HG02840 (cell line): ENCODE results near the gene STK24.

Experiments used
- ATAC-seq: cut with Tn5 transposase; IDR thresholded peaks from one replicate; pipeline ENCODE4 v1.9.1; 2021; ENCODE audit warnings: mild to moderate bottlenecking, moderate library complexity, moderate number of reproducible peaks; ENCODE audit not compliant: unreplicated experiment, low FRiP score

STK24 gene

DNA sequence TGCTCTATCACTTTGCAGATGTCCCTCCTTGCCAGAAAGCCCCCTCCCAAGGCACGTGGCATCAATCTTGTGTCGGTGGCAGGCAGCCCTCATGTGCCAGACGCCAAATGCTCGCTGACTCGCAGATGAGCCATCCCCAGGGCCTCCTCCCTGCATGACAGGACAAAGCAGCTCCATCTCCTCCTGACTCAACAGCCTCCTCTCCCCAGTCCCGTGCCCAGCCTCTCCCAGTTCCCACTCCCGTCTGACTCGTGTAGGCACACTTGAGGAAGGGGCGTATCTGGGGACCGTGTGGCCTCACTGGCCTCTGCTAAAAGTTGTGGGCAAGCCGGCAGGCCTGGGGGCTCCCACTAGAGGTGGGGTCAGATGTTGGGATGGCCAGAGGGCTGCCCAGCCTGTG, 133.6 kb downstream of the STK24 start:
- no peak for ATAC-seq

DNA sequence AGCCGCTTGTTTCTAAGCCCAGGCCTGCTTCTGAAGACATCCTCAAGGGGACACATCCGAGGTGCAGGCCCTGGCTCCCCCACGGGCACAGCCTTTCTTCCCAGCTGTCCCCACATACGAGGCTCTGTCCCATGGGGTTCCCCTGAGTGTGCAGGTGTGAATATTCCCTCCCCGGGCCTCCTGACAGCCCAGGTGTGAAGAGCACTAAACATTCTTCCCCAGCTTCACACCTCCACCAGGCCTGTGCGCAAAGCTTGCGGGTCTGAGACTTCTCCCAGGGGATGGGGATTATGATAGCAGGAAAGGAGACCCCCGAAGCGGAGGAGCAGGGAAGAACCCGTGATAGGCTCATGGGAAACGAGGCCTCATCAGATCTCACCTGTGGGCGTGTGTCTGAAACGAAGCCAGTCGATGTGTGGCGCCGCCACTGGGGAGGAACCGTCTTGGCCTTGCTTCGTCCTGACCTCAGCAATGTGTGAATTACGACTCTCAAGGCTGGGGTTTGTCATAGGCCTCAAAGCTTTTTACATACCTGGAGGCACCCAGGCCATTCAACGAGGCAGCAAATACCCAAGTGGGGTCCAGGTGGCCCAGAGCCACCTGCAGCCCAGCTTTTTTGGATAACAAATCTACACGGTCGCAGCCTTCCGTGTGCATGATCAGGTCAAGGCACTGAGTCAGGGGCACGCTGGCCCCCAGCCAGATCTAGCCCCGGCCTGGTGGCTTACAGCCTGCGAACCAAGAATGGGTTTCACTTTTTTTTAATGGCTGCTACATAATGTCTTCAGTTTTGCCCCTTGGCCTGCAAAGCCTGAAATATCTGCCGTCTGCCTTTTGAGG, 134.3 kb downstream of the STK24 start:
- ATAC-seq: no peak

DNA sequence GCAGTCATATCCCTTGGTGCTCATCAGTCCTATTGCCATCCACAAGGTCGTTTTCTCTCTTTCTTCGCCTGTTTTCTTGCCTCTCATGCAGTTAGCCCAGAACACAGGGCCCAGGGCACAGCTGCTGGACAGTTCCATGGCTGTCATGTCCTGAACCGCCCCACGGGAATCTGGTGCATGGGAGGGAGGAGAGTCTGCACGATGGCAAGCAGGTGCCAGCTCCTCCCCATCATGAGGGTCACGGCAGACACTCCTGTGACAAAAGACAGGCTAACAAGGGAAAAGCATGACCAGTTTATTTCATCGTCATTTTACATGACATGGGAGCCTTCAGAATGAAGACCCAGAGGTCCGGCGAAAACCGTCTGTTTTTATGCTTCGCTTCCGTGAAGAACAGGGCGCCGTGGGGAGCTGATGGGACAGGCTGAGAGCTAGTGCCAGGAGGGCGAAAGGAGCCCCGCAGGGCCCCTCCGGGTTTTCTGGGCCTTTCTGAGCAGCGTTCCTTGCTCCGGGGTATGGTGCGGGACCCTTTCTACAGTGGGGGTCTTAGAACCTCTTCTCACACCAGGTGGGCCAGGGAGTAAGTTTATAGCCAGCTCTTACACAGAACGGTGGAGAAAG, 135.7 kb downstream of the STK24 start:
- ATAC-seq: no peak

DNA sequence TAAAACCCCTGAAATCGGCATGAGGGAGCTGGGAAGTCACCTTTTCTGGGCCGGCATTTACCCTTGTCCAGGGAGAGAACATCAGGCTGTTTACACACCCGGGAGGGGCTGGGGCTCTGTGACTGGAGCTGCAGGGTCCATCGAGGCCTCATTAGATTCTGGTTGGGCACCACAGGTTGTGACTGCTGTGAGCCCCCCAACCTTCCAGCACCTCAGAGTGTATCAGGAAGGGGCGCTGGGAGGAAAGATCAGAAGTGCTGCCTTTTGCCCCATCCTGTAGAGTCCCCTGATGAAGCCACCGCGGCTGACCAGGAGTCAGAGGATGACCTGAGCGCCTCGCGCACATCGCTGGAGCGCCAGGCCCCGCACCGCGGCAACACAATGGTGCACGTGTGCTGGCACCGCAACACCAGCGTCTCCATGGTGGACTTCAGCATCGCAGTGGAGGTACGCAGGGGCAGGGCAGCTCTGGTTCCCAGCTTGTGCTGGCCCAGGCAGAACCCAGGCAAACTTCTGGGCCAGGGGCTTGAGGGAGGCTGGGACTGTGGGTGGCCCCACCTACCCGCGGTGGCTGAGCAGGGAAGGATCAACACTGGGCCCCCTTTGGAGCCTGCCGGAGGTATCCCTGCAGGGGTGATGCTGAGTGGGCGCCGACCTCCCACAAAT, 136.4 kb downstream of the STK24 start:
- no peak for ATAC-seq

DNA sequence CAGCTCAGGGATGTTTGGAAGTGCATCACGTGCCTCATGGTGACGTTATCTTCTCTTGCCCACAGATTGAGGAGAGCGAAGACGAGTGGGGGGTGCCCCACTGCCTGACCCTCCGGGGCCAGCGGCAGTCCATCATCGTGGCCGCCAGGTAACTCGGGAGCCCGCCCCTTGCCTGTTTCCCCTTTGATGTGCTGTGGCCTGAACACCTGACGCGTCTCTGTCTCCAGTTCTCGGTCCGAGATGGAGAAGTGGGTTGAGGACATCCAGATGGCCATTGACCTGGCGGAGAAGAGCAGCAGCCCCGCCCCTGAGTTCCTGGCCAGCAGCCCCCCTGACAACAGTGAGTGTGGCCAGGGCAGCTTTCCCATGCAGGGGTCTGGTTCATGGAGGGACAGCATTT, 137.0 kb downstream of the STK24 start:
- no peak for ATAC-seq

DNA sequence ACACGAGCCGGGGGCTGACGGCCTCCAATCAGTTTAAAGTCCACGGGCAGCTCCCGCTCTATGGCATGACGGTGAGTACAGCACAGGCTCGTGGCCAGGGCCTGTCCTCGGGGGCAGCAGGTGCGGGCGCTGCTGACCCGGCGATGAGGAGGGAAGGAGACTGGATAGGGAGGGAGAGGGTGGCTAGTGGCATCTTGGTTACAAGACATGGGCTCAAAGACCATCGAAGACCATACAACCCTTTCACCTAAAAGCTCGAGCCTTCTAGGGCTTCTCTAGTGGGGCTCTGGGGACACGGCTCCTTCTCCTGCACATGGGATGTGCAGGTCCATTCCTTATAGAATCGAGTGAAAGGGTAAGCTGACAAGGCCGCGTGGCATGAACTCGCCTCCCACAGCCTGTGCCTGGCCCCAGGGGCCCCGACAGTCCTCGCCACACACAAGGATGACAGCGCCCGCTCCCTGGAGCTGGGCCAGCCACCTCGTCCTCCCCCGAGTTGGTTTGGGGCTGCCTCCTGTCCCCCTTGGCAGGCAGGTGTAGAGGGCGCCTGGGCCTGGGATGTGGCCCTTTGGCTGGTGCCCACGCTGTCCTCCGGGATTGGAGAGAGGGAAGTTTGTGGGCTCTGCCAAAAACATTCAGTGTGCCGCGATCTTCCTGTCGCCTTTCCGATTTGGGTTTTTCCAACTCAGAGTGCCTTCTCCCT, 137.6 kb downstream of the STK24 start:
- no peak for ATAC-seq

DNA sequence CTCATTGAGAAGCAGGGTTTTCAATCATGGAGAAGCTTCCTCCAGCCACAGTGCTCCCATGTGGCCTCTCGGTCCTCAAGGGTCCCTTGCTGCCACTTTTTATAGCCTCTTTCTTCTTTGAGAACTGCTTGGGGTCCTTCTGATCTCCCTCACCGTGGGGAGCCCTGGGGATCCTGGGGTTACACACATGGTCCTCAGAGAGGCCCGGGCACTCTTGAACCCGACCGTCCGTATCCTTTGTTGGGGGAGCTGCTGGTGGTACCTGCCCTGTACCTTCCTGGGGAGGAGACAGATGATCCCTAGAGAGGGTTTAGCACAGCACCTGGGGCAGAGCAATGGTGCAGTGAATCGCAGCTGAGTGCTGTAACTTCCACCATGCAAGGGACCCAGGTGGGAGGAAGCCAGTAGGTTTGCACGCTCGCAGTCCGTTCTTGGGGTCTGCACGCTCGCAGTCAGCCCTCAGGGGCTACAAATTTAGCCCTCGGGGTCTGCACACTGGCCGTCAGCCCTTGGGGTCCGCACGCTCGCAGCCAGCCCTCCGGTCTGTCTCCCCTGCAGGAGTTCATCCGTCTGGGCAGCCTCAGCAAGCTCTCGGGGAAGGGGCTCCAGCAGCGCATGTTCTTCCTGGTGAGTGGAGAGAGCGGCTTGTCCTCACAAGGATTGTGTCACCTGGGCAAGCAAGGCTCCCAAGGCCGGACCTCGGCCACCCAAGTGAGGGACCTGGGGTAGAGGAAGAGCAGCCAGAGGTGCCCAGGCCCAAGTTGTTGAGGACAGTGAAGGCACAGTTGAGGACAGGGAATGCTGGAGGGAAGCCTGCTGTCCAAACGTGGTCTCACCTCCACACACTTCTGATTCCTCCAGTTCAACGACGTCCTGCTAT, 138.4 kb downstream of the STK24 start:
- ATAC-seq: no peak

DNA sequence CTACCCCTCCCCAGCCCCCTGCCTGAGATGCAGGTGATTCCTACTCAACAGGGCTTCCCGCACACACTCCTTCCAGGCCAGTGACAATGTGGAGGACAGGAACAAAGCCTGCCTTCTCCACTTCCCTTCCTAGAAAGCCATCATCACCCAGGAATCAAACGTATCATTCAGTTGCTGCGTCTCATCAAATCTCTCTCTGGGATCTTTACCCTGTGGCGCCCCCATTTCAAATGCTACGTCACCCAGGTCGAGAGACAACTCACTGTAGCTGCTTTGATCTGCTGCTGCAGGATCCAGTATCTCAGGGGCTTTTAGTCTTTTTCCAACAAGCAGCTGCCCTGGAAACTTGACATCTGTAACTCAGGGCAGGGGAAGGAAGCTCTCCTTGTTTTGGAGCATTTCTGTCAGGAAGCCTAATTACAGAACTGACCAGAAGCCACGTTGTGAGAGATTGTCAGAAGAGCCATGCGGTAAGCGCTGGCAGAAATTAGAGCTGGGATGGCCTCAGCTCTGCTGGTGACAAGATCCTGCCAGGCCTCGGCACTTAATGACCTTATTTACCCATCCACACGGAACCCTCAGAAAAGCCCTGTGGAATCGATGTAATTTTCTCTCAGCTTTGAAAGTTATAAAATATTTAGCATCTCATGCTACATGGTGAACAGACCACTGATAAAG, 140.5 kb downstream of the STK24 start:
- no peak for ATAC-seq

DNA sequence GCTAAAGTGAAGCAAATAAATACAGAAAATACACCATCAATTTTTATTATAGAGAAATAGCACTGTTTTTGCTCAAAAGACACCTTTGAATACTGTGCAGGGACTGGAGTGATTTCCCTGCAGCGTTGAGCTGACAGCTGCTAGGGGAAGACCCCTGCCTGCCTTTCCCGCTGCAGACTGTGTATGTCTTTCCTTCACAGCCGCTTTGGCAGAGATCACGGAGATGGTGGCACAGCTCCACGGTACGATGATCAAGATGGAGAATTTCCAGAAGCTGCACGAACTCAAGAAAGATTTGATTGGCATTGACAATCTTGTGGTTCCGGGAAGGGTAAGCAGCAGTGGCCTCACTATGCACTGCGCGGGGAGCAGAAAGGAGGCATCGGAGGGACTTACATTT, 141.5 kb downstream of the STK24 start:
- ATAC-seq: no peak

DNA sequence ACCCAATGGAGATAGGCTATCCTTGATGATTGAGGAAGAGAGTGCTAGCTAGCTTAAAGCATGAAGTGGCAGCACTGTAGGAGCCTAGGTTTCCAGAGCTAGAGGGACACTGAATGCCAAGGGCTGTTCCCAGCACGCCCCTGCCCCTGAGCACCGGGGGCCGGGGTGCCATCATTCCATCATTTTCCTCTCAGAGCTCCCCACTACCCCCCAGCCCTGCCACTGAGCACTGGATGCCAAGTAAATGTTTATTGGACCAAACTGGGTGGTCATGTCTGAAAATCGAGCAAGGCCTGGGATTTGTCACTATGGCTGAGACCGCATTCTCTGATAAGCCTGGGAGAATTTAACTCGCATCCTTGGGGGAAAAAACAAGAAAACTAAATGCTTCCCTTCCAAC, 142.8 kb downstream of the STK24 start:
- no peak for ATAC-seq

DNA sequence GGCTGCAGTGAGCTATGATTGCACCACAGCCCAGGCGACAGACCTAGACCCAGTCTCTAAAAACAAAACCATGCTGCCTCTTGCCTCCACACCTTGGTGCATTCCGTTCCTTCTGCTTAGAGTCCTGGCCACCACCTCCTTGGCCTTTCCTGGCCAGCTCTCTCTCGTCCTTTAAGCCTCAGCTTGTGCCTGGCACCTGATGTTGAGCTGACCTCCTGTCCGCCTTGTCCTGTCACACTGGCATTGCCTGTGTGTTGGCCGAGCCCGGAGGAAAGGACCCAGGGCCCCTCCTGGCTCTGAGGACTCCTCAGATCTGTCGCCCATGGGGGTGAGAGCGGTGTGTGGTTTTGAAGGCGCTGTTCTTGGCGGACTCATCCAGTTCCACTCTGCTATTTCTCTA, 143.3 kb downstream of the STK24 start:
- ATAC-seq: no peak

DNA sequence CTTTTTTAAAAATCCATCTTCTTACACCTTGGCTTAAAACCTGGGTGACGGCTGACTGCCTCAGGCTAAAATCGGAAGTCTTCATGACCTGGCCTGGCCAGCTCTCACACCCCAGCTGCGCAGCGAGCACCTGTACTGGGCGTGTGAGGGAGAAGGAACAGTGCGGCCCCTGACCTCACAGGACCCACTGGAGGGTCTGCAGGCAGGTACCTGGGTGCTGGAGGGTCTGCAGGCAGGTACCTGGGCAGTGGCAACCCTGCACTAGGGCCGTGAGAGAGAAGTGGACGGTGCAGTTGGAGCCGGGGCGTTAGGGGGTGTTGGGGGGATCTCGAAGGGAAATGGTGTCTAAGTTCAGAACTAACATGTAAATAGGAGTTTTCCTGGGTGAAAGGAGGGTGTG, 144.3 kb downstream of the STK24 start:
- ATAC-seq: no peak

DNA sequence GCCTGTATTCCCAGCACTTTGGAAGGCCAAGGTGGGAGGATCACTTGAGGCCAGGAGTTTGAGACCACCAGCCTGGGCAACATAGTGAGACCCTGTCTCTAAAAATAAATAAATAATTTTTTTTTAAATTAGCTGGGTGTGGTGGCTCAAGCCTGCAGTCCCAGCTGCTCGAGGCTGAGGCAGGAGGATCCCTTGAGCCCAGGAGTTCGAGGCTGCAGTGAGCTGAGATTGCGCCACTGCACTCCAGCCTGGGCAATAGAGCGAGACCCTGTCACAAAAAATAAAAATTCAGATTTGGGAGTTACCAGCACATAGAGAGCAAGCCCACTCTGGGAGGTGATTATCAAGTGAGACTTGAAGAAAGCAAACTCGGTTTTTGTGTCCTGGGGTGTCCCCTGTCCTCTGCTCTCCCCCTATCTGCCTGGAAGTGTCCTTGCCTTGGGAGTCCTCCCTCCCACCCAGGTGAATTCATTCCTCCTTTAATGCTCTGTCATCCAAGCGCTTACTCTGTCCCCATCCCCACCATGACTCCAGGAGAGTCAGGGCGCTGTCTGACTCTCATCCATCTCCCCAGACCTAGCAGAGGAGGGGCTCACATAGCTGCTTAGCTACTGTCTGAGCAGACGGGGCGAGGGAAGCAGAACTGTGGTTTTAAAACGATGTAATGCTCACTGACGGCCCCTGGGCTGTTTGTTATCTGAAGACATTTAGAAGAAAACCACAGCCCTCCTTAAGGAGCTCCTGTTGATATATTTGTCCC, 146.8 kb downstream of the STK24 start:
- no peak for ATAC-seq

DNA sequence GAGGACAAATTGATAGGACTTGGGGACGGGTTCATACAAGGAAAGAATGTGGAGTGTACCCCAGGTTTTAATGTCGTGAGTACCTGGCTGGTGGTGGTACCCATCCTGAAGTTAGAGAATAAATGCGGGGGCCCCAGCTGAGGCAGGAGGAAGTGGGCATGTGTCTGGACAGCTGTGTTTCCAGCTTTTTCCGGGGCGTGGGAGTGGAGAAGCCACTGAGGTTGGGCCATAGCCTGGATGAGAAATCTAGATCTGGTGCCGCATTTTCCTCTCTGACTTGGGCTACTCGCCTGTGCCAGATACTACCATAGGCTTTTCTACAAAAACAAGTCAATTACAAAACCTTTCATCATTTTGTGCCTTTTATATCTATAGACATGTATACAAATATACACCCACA, 147.4 kb downstream of the STK24 start:
- ATAC-seq: no peak

DNA sequence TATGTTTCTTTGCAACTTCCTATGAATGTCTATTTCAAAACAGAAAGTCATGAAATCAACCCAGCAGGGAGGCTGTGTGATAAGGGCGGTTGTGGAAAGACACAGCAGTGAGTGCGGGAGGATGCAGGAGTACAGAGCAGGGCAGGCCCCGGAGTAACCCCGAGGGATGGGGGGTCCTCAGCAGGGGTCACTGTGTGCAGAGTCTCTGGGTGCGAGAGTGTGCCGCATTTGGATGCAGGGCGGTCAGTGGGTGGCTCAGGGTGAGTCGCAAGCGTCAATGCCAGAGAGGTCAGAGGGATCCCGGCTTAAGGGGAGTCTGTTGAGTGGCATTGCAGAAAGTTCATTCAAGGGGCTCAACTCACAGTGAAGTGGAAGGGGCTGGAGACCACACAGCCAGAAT, 147.8 kb downstream of the STK24 start:
- ATAC-seq: no peak

DNA sequence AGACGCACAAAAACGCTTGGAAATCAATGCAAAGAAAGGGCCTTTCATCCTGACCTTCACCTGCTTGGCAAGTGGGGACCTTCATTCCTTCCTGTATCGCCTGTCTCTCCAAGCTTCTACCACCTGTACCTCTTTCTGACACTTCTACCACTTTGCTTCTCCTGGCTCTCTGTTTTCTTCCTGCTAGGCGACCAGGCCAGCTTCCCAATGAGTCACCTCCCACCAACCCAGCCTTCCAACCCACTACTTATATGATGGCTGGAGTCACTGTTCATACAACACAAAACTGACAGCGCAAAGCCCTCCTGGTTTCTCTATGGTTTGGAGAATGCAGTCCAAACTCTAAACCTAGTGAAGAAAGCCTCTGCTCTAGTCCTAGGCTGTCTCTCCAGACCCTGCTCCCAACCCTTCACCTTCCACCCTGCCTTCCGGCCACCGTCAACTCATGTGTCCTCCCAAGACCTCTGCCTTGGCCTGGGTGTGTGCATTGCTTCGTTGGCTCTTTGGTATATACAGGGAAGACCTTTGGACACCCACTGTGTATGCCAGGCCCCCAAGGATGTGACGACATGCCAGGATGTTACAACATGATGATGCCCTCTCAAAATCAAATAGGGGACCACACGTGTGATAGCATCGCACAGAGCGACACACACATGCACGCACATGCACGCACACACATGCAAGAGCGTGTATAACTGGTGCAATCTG, 148.5 kb downstream of the STK24 start:
- no peak for ATAC-seq

DNA sequence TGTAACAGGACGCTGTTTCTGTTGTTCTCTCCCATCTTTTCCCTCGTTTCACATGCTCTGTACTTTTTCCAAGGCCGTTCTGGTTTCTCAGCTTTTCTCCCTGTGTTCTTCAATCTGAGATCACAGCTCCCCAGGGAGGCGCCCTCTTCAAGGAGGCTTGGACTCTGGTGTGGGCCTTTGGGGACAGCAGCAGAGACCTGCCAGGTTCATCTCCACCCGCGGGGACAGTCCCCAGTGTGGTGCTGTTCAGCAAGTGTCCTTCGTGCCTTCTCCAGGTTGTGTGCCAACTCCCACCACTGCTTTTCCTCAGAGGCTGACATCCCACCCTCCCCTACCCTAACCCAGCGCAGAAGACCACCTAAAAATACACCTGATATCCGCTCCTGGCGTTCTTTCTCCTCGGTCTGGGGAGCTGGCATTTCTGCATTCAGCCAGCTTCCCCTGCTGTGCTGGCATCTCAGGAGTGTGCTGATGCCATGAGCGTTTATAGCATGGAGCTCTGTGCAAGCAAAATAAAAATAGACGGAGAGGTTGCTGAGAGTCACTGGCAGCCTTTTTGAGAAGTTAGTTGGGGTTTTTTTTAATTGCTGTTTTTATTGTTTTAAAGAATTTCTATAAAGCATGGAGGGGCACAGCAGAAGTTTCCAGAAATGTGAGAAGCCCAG, 149.4 kb downstream of the STK24 start:
- ATAC-seq: no peak

DNA sequence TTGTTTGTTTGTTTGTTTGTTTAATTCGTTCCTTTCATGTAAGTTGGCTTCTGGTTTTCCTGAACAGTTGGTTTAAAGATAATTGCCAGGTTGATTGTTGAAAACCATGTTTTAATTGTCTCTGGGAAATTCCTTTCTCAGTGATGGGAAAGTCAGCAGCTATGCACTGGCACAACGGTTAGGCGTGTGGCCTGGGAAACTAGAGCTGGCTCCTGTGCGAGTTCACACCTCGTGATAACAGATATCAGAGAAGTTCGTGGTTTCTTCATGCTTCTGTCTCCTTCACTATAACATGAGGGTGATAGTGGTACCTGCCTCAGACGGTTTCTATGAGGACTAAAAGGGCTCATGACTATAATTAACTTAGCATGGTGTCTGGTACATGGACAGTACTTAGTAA, 153.5 kb downstream of the STK24 start:
- ATAC-seq: no peak
